Thyroid gland (tissue), 4 donors: Measurements from ENCODE around the gene IFTAP.

Experiments
- POLR2A ChIP-seq, 2 donors: fragments of 450-650 bp; IDR thresholded peaks; one replicate each; pipeline ENCODE4 v1.6.1; 2017; ENCODE audit warnings: antibody characterized with exemption in 2 of 2, mild to moderate bottlenecking in 2 of 2, moderate library complexity in 1 of 2
- TF ChIP-seq, protein P1 (sequence below), 6 experiments: fragments of 200-600 bp in 3 of 6; fragments of 450-650 bp in 3 of 6; sonication (generic) in 3 of 6; IDR thresholded peaks; one replicate each; pipeline ENCODE4 v1.5.1; 2016 to 2019; ENCODE audit warnings: antibody characterized with exemption in 6 of 6, mild to moderate bottlenecking in 2 of 6, inconsistent platforms in 1 of 6, moderate library complexity in 1 of 6

GRCh38 chr11:36628765-36629244 is 34.5 kb downstream of the IFTAP start:
- TF ChIP-seq, protein P1, sequence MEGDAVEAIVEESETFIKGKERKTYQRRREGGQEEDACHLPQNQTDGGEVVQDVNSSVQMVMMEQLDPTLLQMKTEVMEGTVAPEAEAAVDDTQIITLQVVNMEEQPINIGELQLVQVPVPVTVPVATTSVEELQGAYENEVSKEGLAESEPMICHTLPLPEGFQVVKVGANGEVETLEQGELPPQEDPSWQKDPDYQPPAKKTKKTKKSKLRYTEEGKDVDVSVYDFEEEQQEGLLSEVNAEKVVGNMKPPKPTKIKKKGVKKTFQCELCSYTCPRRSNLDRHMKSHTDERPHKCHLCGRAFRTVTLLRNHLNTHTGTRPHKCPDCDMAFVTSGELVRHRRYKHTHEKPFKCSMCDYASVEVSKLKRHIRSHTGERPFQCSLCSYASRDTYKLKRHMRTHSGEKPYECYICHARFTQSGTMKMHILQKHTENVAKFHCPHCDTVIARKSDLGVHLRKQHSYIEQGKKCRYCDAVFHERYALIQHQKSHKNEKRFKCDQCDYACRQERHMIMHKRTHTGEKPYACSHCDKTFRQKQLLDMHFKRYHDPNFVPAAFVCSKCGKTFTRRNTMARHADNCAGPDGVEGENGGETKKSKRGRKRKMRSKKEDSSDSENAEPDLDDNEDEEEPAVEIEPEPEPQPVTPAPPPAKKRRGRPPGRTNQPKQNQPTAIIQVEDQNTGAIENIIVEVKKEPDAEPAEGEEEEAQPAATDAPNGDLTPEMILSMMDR (IDR thresholded peaks at IDR 0.05), result no peak
- peak in 1 of 2 donors; percentile 49 for TF ChIP-seq POLR2A (IDR thresholded peaks at IDR 0.05)
